Suprapubic skin (tissue), 4 donors: Measurements from ENCODE around the gene ASZ1. TPM values are rescaled to one million over a fixed set of nuclear protein-coding genes. Genes with fewer than 3 reads are reported as not detected.
"Not testable (repeated sequence)": the region's sequence is repeated elsewhere in the genome, so short reads cannot be mapped to it uniquely, and the experiment has no call there.

ENCODE experiments used
- DNase-seq, 2 donors: peaks; one replicate each; pipeline ENCODE4 v3.0.0-alpha.2; 2019; ENCODE audit warnings: low spot score in 2 of 2
- H3K27ac ChIP-seq: fragments of 200-600 bp; sonication (generic); one replicate; pipeline ENCODE4 v1.5.1; 2019
- H3K27me3 ChIP-seq: fragments of 200-600 bp; sonication (generic); one replicate; pipeline ENCODE4 v1.5.1; 2019
- H3K36me3 ChIP-seq: fragments of 200-600 bp; sonication (generic); one replicate; pipeline ENCODE4 v1.5.1; 2019
- H3K4me1 ChIP-seq: fragments of 200-600 bp; sonication (generic); one replicate; pipeline ENCODE4 v1.5.1; 2019
- H3K4me3 ChIP-seq: fragments of 200-600 bp; sonication (generic); one replicate; pipeline ENCODE4 v1.5.1; 2019; ENCODE audit warnings: mild to moderate bottlenecking
- H3K9me3 ChIP-seq: fragments of 200-600 bp; sonication (generic); one replicate; pipeline ENCODE4 v1.5.1; 2019
- CTCF ChIP-seq, 2 donors: fragments of 200-600 bp in 1 of 2; fragments of 450-650 bp in 1 of 2; sonication (generic) in 1 of 2; IDR thresholded peaks; one replicate each; pipeline ENCODE4 v1.5.1; 2016 to 2019; ENCODE audit warnings: antibody characterized with exemption in 2 of 2, mild to moderate bottlenecking in 1 of 2, moderate library complexity in 1 of 2
- EP300 ChIP-seq: sonication (generic); formaldehyde crosslinking; IDR thresholded peaks from one replicate; pipeline ENCODE4 v1.6.1; 2017; ENCODE audit warnings: antibody characterized with exemption
- POLR2A ChIP-seq, 2 donors: fragments of 450-650 bp; IDR thresholded peaks; one replicate each; pipeline ENCODE4 v1.6.1; 2017; ENCODE audit warnings: antibody characterized with exemption in 2 of 2, mild to moderate bottlenecking in 2 of 2, moderate library complexity in 2 of 2
- POLR2AphosphoS5 ChIP-seq, 3 donors: sonication (generic); formaldehyde crosslinking; IDR thresholded peaks; one replicate each; pipeline ENCODE4 v1.6.1; 2017; ENCODE audit warnings: antibody characterized with exemption in 3 of 3
- WGBS: methylation state at CpG from one replicate; pipeline ENCODE4 v1.1.5; 2018; 5-methylcytosine and 5-hydroxymethylcytosine counted together
- total RNA-seq, 4 donors: library from RNA; depleted of rRNA; stranded (reverse); fragments of >200 nt; gene quantifications; one replicate each; pipeline ENCODE4 v1.1.0, GENCODE V29; 2016

ASZ1 gene
- total RNA-seq, 4 donors from 2014 or later, result not detected

- H3K27me3 ChIP-seq, result no peaks in the 10 kb centered on the region
- no peak for DNase-seq
- no peaks in the 10 kb centered on the region for H3K9me3 ChIP-seq
- H3K36me3 ChIP-seq, result no peaks in the 10 kb centered on the region
- TF ChIP-seq CTCF (IDR thresholded peaks at IDR 0.05), result no peak
- TF ChIP-seq POLR2A (IDR thresholded peaks at IDR 0.05), result no peak
- no peak for TF ChIP-seq POLR2AphosphoS5 (IDR thresholded peaks at IDR 0.05)
- no peak for TF ChIP-seq EP300
- H3K4me1 ChIP-seq, result no peaks in the 10 kb centered on the region
- 52% methylated on average over 2 of the region's 2 CpGs for WGBS
- no peak overlapping the region for H3K4me3 ChIP-seq
- H3K27ac ChIP-seq, result no peak overlapping the region
These were observed 8.3 kb upstream of the ASZ1 start for GRCh38 chr7:117435475-117436043.

GRCh38 chr7:117424090-117424829 lies 3.0 kb downstream of the ASZ1 start:
- 75% methylated on average over 3 of the region's 3 CpGs for WGBS
- H3K27ac ChIP-seq, result no peak overlapping the region
- no peaks in the 10 kb centered on the region for H3K27me3 ChIP-seq
- TF ChIP-seq CTCF (IDR thresholded peaks at IDR 0.05) (no peak), EP300 (no peak), POLR2AphosphoS5 (IDR thresholded peaks at IDR 0.05) (no peak), POLR2A (IDR thresholded peaks at IDR 0.05) (no peak)
- no peaks in the 10 kb centered on the region for H3K4me1 ChIP-seq
- no peaks in the 10 kb centered on the region for H3K9me3 ChIP-seq
- no peak for DNase-seq
- H3K36me3 ChIP-seq, result no peaks in the 10 kb centered on the region
- no peak overlapping the region for H3K4me3 ChIP-seq

GRCh38 chr7:117414591-117414990 lies 12.7 kb downstream of the ASZ1 start:
- H3K4me3 ChIP-seq, H3K27ac ChIP-seq: not testable (repeated sequence)
- 95% methylated on average over 1 of the region's 1 CpG for WGBS

GRCh38 chr7:117412946-117413559 lies 14.2 kb downstream of the ASZ1 start:
- Histone ChIP-seq H3K9me3 (no peaks in the 10 kb centered on the region), H3K27ac (no peak overlapping the region), H3K27me3 (no peaks in the 10 kb centered on the region), H3K36me3 (no peaks in the 10 kb centered on the region), H3K4me1 (no peaks in the 10 kb centered on the region), H3K4me3 (no peak overlapping the region)
- WGBS, result 68% methylated on average over 3 of the region's 3 CpGs
- no peak for DNase-seq
- TF ChIP-seq CTCF (IDR thresholded peaks at IDR 0.05) (no peak), EP300 (no peak), POLR2A (IDR thresholded peaks at IDR 0.05) (no peak), POLR2AphosphoS5 (IDR thresholded peaks at IDR 0.05) (no peak)

More at GRCh38 chr7:117414591-117414990, 12.7 kb downstream of the ASZ1 start:
- H3K4me1 ChIP-seq, H3K36me3 ChIP-seq, DNase-seq, H3K27me3 ChIP-seq, H3K9me3 ChIP-seq: not testable (repeated sequence)

- Histone ChIP-seq H3K4me3 (no peak overlapping the region), H3K27me3 (no peaks in the 10 kb centered on the region), H3K27ac (no peak overlapping the region), H3K36me3 (no peaks in the 10 kb centered on the region), H3K9me3 (no peaks in the 10 kb centered on the region), H3K4me1 (no peaks in the 10 kb centered on the region)
- TF ChIP-seq POLR2A (IDR thresholded peaks at IDR 0.05) (no peak), EP300 (no peak), CTCF (IDR thresholded peaks at IDR 0.05) (no peak), POLR2AphosphoS5 (IDR thresholded peaks at IDR 0.05) (no peak)
- 36% methylated on average over 1 of the region's 1 CpG for WGBS
- DNase-seq, result no peak
These were observed 14.9 kb downstream of the ASZ1 start for GRCh38 chr7:117412390-117412789.
